Fibroblast of lung (primary cell): Measurements from ENCODE around the gene CYB5RL. TPM values are rescaled to one million over a fixed set of nuclear protein-coding genes. Genes with fewer than 3 reads are reported as not detected.

Experiments
- DNase-seq, 2 donors: peaks; one replicate each; pipeline versions ENCODE4 v3.0.0 to v3.0.0-alpha.2; 2010; ENCODE audit warnings: low read depth in 2 of 2
- H2AFZ ChIP-seq: 2 replicates; pipeline ENCODE4 v1.5.1; 2012; ENCODE audit warnings: low read length, control low read depth, inconsistent platforms
- H3K27ac ChIP-seq: 2 replicates; pipeline ENCODE4 v1.5.1; 2011; ENCODE audit warnings: low read length, control low read depth; ENCODE audit not compliant: insufficient read depth
- H3K27me3 ChIP-seq: 2 replicates; pipeline ENCODE4 v1.5.1; 2011; ENCODE audit warnings: mild to moderate bottlenecking, low read length; ENCODE audit not compliant: control insufficient read depth, insufficient read depth
- H3K36me3 ChIP-seq: 2 replicates; pipeline ENCODE4 v1.5.1; 2011; ENCODE audit warnings: low read length; ENCODE audit not compliant: control insufficient read depth, insufficient read depth
- H3K4me1 ChIP-seq: 2 replicates; pipeline ENCODE4 v1.5.1; 2011; ENCODE audit warnings: low read length; ENCODE audit not compliant: control insufficient read depth, insufficient read depth; ENCODE audit errors: extremely low read depth
- H3K4me2 ChIP-seq: 2 replicates; pipeline ENCODE4 v1.5.1; 2011; ENCODE audit warnings: low read length, control low read depth; ENCODE audit not compliant: insufficient read depth; ENCODE audit errors: extremely low read depth
- H3K4me3 ChIP-seq, 4 experiments: fragments of 200-600 bp in 1 of 4; sonication (generic) in 1 of 4; replicated peaks in 1 of 4; 2 replicates each; pipeline ENCODE4 v1.5.1; 2011 to 2016; ENCODE audit warnings: low read length in 4 of 4, low read depth in 3 of 4, mild to moderate bottlenecking in 3 of 4, control low read depth in 2 of 4, inconsistent platforms in 1 of 4, mixed read lengths in 1 of 4; ENCODE audit not compliant: insufficient read depth in 1 of 4; ENCODE audit errors: control extremely low read depth in 1 of 4
- H3K79me2 ChIP-seq: 2 replicates; pipeline ENCODE4 v1.5.1; 2012; ENCODE audit warnings: mild to moderate bottlenecking, low read length, inconsistent platforms; ENCODE audit not compliant: control insufficient read depth, insufficient read depth
- H3K9ac ChIP-seq: 2 replicates; pipeline ENCODE4 v1.5.1; 2011; ENCODE audit warnings: mild to moderate bottlenecking, low read length, control low read depth; ENCODE audit not compliant: insufficient read depth
- H3K9me3 ChIP-seq: 2 replicates; pipeline ENCODE4 v1.5.1; 2012; ENCODE audit warnings: low read depth, low read length; ENCODE audit not compliant: control insufficient read depth, insufficient read depth
- H4K20me1 ChIP-seq: 2 replicates; pipeline ENCODE4 v1.5.1; 2011; ENCODE audit warnings: low read length; ENCODE audit not compliant: control insufficient read depth, insufficient read depth; ENCODE audit errors: extremely low read depth
- EZH2 ChIP-seq: IDR thresholded peaks from 2 replicates; pipeline ENCODE4 v1.5.1; 2012; ENCODE audit warnings: low read length, control low read depth, mild to moderate bottlenecking; ENCODE audit errors: missing control alignments
- polyA plus RNA-seq, 2 donors: library from polyadenylated mRNA; depleted of rRNA in 1 of 2; stranded (reverse) in 1 of 2; unstranded in 1 of 2; fragments of >200 nt; gene quantifications; 2 replicates each; pipeline ENCODE4 v1.2.1, GENCODE V29; 2011 to 2012; ENCODE audit warnings: missing spikeins in 1 of 2
- total RNA-seq: library from RNA; depleted of rRNA; stranded (reverse); fragments of >200 nt; gene quantifications from 2 replicates; pipeline ENCODE4 v1.2.1, GENCODE V29; 2014
- TF ChIP-seq, protein P1 (sequence below), 2 donors: IDR thresholded peaks in 1 of 2; conservative IDR thresholded peaks in 1 of 2; 1 replicate in 1 of 2; 2 replicates in 1 of 2; pipeline ENCODE4 v1.5.1; 2011 to 2012; ENCODE audit warnings: low read length in 2 of 2, control low read depth in 1 of 2, inconsistent platforms in 1 of 2, low read depth in 1 of 2, mild to moderate bottlenecking in 1 of 2

Gene CYB5RL
- total and polyA plus RNA-seq, 2 donors (not counting 1 experiment from before 2014, with no cell fraction given), result 4.1 to 6.6 TPM

DNA sequence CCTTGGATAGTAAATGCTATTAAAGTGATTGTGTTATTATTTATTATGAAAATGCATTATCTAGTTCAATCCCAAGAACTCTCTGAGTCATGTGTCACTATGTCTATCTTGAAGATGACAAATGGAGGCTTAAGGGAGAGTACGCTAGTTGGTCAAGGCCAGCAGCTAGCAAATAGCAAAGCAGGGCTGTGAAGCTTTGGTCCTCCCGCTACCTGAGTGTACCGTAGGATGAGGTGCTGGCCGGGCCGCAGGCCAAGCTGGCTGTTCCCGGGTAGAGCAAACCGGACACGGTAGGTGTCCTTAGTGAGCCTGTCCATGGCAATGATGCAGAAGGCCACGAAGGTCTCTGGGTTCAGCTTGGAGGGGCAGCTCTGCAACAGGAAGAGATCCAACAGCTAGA is 9.3 kb downstream of the CYB5RL start:
- no peak for DNase-seq
- TF ChIP-seq, protein P1, sequence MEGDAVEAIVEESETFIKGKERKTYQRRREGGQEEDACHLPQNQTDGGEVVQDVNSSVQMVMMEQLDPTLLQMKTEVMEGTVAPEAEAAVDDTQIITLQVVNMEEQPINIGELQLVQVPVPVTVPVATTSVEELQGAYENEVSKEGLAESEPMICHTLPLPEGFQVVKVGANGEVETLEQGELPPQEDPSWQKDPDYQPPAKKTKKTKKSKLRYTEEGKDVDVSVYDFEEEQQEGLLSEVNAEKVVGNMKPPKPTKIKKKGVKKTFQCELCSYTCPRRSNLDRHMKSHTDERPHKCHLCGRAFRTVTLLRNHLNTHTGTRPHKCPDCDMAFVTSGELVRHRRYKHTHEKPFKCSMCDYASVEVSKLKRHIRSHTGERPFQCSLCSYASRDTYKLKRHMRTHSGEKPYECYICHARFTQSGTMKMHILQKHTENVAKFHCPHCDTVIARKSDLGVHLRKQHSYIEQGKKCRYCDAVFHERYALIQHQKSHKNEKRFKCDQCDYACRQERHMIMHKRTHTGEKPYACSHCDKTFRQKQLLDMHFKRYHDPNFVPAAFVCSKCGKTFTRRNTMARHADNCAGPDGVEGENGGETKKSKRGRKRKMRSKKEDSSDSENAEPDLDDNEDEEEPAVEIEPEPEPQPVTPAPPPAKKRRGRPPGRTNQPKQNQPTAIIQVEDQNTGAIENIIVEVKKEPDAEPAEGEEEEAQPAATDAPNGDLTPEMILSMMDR (conservative IDR thresholded peaks at IDR 0.05 in 1 of 2, IDR thresholded peaks at IDR 0.05 in 1 of 2; ENCODE audit: low read depth in 1 of 2, low read length in 2 of 2), result no peak
- TF ChIP-seq EZH2, result no peak
- no peaks in the 10 kb centered on the region for H3K9me3 ChIP-seq
- H3K36me3 ChIP-seq, result peaks cover 4% of the 10 kb centered on the region
- no peak overlapping the region for H3K4me3 ChIP-seq
- no peaks in the 10 kb centered on the region for H3K4me1 ChIP-seq
- no peaks in the 10 kb centered on the region for H4K20me1 ChIP-seq
- no peaks in the 10 kb centered on the region for H3K79me2 ChIP-seq
- H3K27me3 ChIP-seq, result no peaks in the 10 kb centered on the region
- H3K4me2 ChIP-seq, result no peak overlapping the region
- H3K27ac ChIP-seq, result no peak overlapping the region
- H3K9ac ChIP-seq, result no peak overlapping the region
- no peak overlapping the region for H2AFZ ChIP-seq

DNA sequence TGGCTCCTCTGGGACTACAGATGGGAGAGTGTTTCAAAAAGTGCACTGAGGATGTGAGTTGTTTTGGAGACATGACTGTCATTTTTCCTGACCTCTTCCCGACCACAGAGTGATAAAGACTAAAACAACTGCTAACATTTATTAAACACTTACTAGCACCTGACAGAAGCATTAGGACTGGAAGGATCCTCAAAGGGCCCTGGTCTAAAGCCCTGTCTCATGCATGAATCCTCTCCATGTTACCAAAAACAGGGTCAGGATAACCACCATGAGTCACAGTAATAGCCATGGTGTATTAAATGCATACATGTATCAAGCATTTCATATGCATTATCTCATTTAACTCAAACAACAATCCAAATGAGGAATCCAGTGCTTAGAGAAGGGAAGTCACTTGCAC is 11.5 kb downstream of the CYB5RL start:
- H3K27me3 ChIP-seq, result no peaks in the 10 kb centered on the region
- H3K36me3 ChIP-seq, result peaks cover 1% of the 10 kb centered on the region
- no peak for DNase-seq
- H3K79me2 ChIP-seq, result no peaks in the 10 kb centered on the region
- H3K4me2 ChIP-seq, result no peak overlapping the region
- H2AFZ ChIP-seq, result no peak overlapping the region
- no peak for TF ChIP-seq EZH2
- TF ChIP-seq, protein P1 (conservative IDR thresholded peaks at IDR 0.05 in 1 of 2, IDR thresholded peaks at IDR 0.05 in 1 of 2; ENCODE audit: low read depth in 1 of 2, low read length in 2 of 2), result no peak
- H4K20me1 ChIP-seq, result no peaks in the 10 kb centered on the region
- no peaks in the 10 kb centered on the region for H3K9me3 ChIP-seq
- no peak overlapping the region for H3K9ac ChIP-seq
- H3K4me3 ChIP-seq, result no peak overlapping the region
- H3K4me1 ChIP-seq, result no peaks in the 10 kb centered on the region
- no peak overlapping the region for H3K27ac ChIP-seq

DNA sequence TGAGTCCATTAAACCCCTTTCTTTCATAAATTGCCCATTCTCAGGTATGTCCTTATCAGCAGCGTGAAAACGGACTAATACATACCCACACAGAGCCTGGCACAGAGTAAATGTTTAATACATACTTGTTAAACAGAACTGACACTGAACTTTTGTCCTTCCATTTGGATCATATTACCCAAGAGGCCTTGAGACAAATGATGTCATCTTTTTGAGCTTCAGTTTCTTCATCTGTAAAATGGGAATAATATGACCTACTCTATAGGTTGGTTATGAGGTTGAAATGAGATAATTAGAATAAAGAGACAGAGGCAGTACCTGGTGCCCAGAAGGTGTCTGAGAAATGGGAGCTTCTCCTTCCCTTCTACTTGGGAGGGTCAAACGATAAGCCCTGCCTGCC is 13.8 kb downstream of the CYB5RL start:
- Histone ChIP-seq H3K4me2 (no peak overlapping the region), H3K79me2 (no peaks in the 10 kb centered on the region), H4K20me1 (no peaks in the 10 kb centered on the region), H3K4me1 (no peaks in the 10 kb centered on the region), H3K9ac (no peak overlapping the region), H3K4me3 (no peak overlapping the region), H3K27ac (no peak overlapping the region), H3K36me3 (peaks cover 1% of the 10 kb centered on the region), H3K9me3 (no peaks in the 10 kb centered on the region), H3K27me3 (no peaks in the 10 kb centered on the region), H2AFZ (no peak overlapping the region)
- no peak for DNase-seq
- TF ChIP-seq EZH2, result no peak
- TF ChIP-seq, protein P1 (conservative IDR thresholded peaks at IDR 0.05 in 1 of 2, IDR thresholded peaks at IDR 0.05 in 1 of 2; ENCODE audit: low read depth in 1 of 2, low read length in 2 of 2), result no peak
